Neural cell (in vitro differentiated cells): Measurements from ENCODE around the gene RYK.

Experiments used
- CTCF ChIP-seq: fragments of 450-650 bp; IDR thresholded peaks from 2 replicates; pipeline ENCODE4 v1.5.1; 2014; ENCODE audit warnings: antibody characterized with exemption, mild to moderate bottlenecking, moderate library complexity; ENCODE audit not compliant: poor library complexity, severe bottlenecking
- EP300 ChIP-seq: fragments of 450-650 bp; conservative IDR thresholded peaks from 2 replicates; pipeline ENCODE4 v1.6.1; 2014; ENCODE audit warnings: antibody characterized with exemption, mild to moderate bottlenecking, moderate library complexity; ENCODE audit not compliant: poor library complexity, severe bottlenecking
- EZH2 ChIP-seq: fragments of 200-600, 300-800 bp; shearing (Covaris generic), sonication (generic); IDR thresholded peaks from 2 replicates; pipeline ENCODE4 v1.6.1; 2014; ENCODE audit warnings: antibody characterized with exemption, low read length, borderline replicate concordance, mild to moderate bottlenecking; ENCODE audit not compliant: insufficient read depth, poor library complexity, severe bottlenecking
- POLR2AphosphoS5 ChIP-seq: IDR thresholded peaks from 2 replicates; pipeline ENCODE4 v1.6.1; 2012
- REST ChIP-seq: IDR thresholded peaks from 2 replicates; pipeline ENCODE4 v1.6.1; 2012; ENCODE audit warnings: borderline replicate concordance
- SMC3 ChIP-seq: fragments of 450-650 bp; conservative IDR thresholded peaks from 2 replicates; pipeline ENCODE4 v1.6.1; 2014; ENCODE audit warnings: antibody characterized with exemption, mild to moderate bottlenecking, moderate library complexity; ENCODE audit not compliant: poor library complexity

- no peak for TF ChIP-seq POLR2AphosphoS5
- TF ChIP-seq SMC3: no peak
- TF ChIP-seq CTCF: no peak
- no peak for TF ChIP-seq EP300
- no peak for TF ChIP-seq EZH2
- TF ChIP-seq REST: no peak
Measured at GRCh38 chr3:134189849-134190248, 60.8 kb downstream of the RYK start.
